Lower leg skin (tissue), 3 donors: ENCODE results near the gene SULT1C4.

ENCODE experiments used
- CTCF ChIP-seq, 3 donors: fragments of 450-650 bp; IDR thresholded peaks; one replicate each; pipeline ENCODE4 v1.5.1; 2016; ENCODE audit warnings: antibody characterized with exemption in 3 of 3, mild to moderate bottlenecking in 3 of 3, moderate library complexity in 2 of 3
- POLR2A ChIP-seq, 2 donors: fragments of 450-650 bp; IDR thresholded peaks; one replicate each; pipeline ENCODE4 v1.6.1; 2016 to 2017; ENCODE audit warnings: antibody characterized with exemption in 2 of 2, mild to moderate bottlenecking in 1 of 2, moderate library complexity in 1 of 2

GRCh38 chr2:108409768-108410167 lies 32.0 kb downstream of the SULT1C4 start:
- TF ChIP-seq CTCF (IDR thresholded peaks at IDR 0.05) (no peak), POLR2A (IDR thresholded peaks at IDR 0.05) (no peak)
